HG03280 (cell line): Measurements from ENCODE around the gene PARP12.
A peak's percentile ranks its signal among the peaks of the same experiment; 100 is the strongest.

ENCODE experiments used
- ATAC-seq: cut with Tn5 transposase; IDR thresholded peaks from one replicate; pipeline ENCODE4 v1.9.1; 2021; ENCODE audit warnings: mild to moderate bottlenecking, moderate library complexity; ENCODE audit not compliant: unreplicated experiment

The PARP12 gene

GRCh38 chr7:140060788-140061606 lies 1.8 kb downstream of the PARP12 start:
- ATAC-seq: no peak

- no peak for ATAC-seq
Observed at GRCh38 chr7:140060243-140060630, 2.5 kb downstream of the PARP12 start.

- no peak for ATAC-seq
Observed at GRCh38 chr7:140059273-140060242, 3.2 kb downstream of the PARP12 start.

- ATAC-seq: no peak
Observed at GRCh38 chr7:140058517-140058916, 4.2 kb downstream of the PARP12 start.

GRCh38 chr7:140057143-140057535 lies 5.6 kb downstream of the PARP12 start:
- no peak for ATAC-seq

- ATAC-seq: no peak
Observed at GRCh38 chr7:140056431-140057142, 6.2 kb downstream of the PARP12 start.

- no peak for ATAC-seq
Observed at GRCh38 chr7:140055833-140056232, 6.9 kb downstream of the PARP12 start.

- ATAC-seq: no peak
Observed at GRCh38 chr7:140054751-140055150, 8.0 kb downstream of the PARP12 start.

GRCh38 chr7:140053812-140054539 lies 8.8 kb downstream of the PARP12 start:
- ATAC-seq: peak; percentile 86

GRCh38 chr7:140051820-140052219 lies 10.9 kb downstream of the PARP12 start:
- no peak for ATAC-seq

GRCh38 chr7:140050100-140050499 lies 12.7 kb downstream of the PARP12 start:
- no peak for ATAC-seq

GRCh38 chr7:140049339-140050024 lies 13.3 kb downstream of the PARP12 start:
- no peak for ATAC-seq

GRCh38 chr7:140048989-140049338 lies 13.8 kb downstream of the PARP12 start:
- ATAC-seq: no peak

- no peak for ATAC-seq
Observed at GRCh38 chr7:140048138-140048537, 14.6 kb downstream of the PARP12 start.

- no peak for ATAC-seq
Observed at GRCh38 chr7:140047197-140047596, 15.6 kb downstream of the PARP12 start.

GRCh38 chr7:140045697-140046096 lies 17.1 kb downstream of the PARP12 start:
- no peak for ATAC-seq

GRCh38 chr7:140044251-140044650 lies 18.5 kb downstream of the PARP12 start:
- no peak for ATAC-seq

- no peak for ATAC-seq
Observed at GRCh38 chr7:140042386-140042670, 20.4 kb downstream of the PARP12 start.

- ATAC-seq: no peak
Observed at GRCh38 chr7:140041659-140042385, 20.9 kb downstream of the PARP12 start.

GRCh38 chr7:140039896-140040295 lies 22.9 kb downstream of the PARP12 start:
- ATAC-seq: no peak
